HL-60/S4 (cell line): ENCODE data around the gene F11.
"Not testable (repeated sequence)": the region's sequence is repeated elsewhere in the genome, so short reads cannot be mapped to it uniquely, and the experiment has no call there.

ENCODE experiments used
- in situ Hi-C: fragments of 300-500 bp; cut with MboI; formaldehyde crosslinking; loops from 2 replicates; pipeline ENCODE4 v1.14.3; 2022; ENCODE audit warnings: low sequenced_read_pairs

F11 gene

GRCh38 chr4:186249785-186250754, 15.9 kb upstream of the F11 start:
- in situ Hi-C loops: no loop called here

GRCh38 chr4:186250760-186251159, 15.2 kb upstream of the F11 start:
- in situ Hi-C loops: no loop called here

- in situ Hi-C loops: no loop called here
These were observed 10.9 kb upstream of the F11 start for GRCh38 chr4:186255122-186255521.

GRCh38 chr4:186258216-186258811, 7.7 kb upstream of the F11 start:
- in situ Hi-C loops: no loop called here

- in situ Hi-C loops: no loop called here
These were observed 5.9 kb upstream of the F11 start for GRCh38 chr4:186260117-186260503.

- in situ Hi-C loops: no loop called here
These were observed 5.2 kb upstream of the F11 start for GRCh38 chr4:186260504-186261448.

- in situ Hi-C loops: no loop called here
These were observed 1.3 kb upstream of the F11 start for GRCh38 chr4:186264660-186265059.

GRCh38 chr4:186265250-186265649, 739 bp upstream of the F11 start:
- in situ Hi-C loops: not testable (repeated sequence)

- in situ Hi-C loops: no loop called here
These were observed 904 bp downstream of the F11 start for GRCh38 chr4:186266729-186267456.

- in situ Hi-C loops: no loop called here
These were observed 5.2 kb downstream of the F11 start for GRCh38 chr4:186271081-186271678.

- in situ Hi-C loops: no loop called here
These were observed 6.9 kb downstream of the F11 start for GRCh38 chr4:186272699-186273391.

- in situ Hi-C loops: not testable (repeated sequence)
These were observed 7.4 kb downstream of the F11 start for GRCh38 chr4:186273392-186273789.

- in situ Hi-C loops: no loop called here
These were observed 17.3 kb downstream of the F11 start for GRCh38 chr4:186283311-186283710.

GRCh38 chr4:186285147-186285546, 19.2 kb downstream of the F11 start:
- in situ Hi-C loops: no loop called here

GRCh38 chr4:186286581-186286980, 20.6 kb downstream of the F11 start:
- in situ Hi-C loops: no loop called here

GRCh38 chr4:186291256-186291890, 25.4 kb downstream of the F11 start:
- in situ Hi-C loops: no loop called here

- in situ Hi-C loops: no loop called here
These were observed 28.2 kb downstream of the F11 start for GRCh38 chr4:186294160-186294559.

- in situ Hi-C loops: no loop called here
These were observed 30.5 kb downstream of the F11 start for GRCh38 chr4:186296481-186296880.

- in situ Hi-C loops: no loop called here
These were observed 31.1 kb downstream of the F11 start for GRCh38 chr4:186297013-186297645.
